Mesothelial cell of epicardium (in vitro differentiated cells): ENCODE results near the gene INPP4B. TPM values are rescaled to one million over a fixed set of nuclear protein-coding genes. Genes with fewer than 3 reads are reported as not detected.

ENCODE experiments used
- DNase-seq, 2 experiments: peaks; one replicate each; pipeline ENCODE4 v3.0.0; 2021; ENCODE audit warnings: low spot score in 2 of 2; ENCODE audit not compliant: unreplicated experiment in 2 of 2
- H3K27ac Mint-ChIP-seq: 2 replicates; pipeline ENCODE4 v1.8.0; 2021; ENCODE audit warnings: mixed read lengths
- H3K27me3 Mint-ChIP-seq: 2 replicates; pipeline ENCODE4 v1.8.0; 2021; ENCODE audit warnings: low read depth, mixed read lengths
- H3K36me3 Mint-ChIP-seq: 2 replicates; pipeline ENCODE4 v1.8.0; 2021; ENCODE audit warnings: mixed read lengths
- H3K4me1 Mint-ChIP-seq: 2 replicates; pipeline ENCODE4 v1.8.0; 2021; ENCODE audit warnings: mixed read lengths
- H3K4me3 Mint-ChIP-seq: 2 replicates; pipeline ENCODE4 v1.8.0; 2021; ENCODE audit warnings: mild to moderate bottlenecking, moderate library complexity, mixed read lengths
- H3K9me3 Mint-ChIP-seq: 2 replicates; pipeline ENCODE4 v1.8.0; 2021; ENCODE audit warnings: mixed read lengths
- total RNA-seq: library from RNA; stranded (reverse); gene quantifications from 3 replicates; pipeline ENCODE4 v1.2.1, GENCODE V29; 2021
- TF ChIP-seq, protein P1 (sequence below): fragments of 200-600 bp; sonication (generic); IDR thresholded peaks from one replicate; pipeline ENCODE4 v1.5.0; 2021; ENCODE audit warnings: antibody characterized with exemption; ENCODE audit not compliant: unreplicated experiment

The INPP4B gene
- total RNA-seq, 1 donor from 2014 or later = 35.4 TPM

DNA sequence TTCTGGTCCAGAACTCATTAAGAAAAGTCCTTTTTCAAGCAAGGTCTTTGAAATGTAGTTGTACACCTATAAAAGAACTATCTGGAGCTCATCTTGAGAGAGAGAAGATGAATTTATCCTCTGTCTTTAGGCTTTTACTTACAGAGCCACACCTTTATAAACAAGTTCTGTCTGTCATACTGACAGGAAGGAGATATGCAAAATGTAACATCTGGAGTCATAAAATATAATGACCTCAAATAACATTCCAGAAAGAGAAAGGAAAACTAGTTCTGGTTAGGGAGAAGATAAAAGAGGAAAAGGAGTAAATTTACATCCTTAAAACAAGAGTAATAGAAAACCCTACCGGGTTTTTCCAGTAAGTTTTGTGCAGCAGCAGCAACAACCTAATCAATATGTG lies 1.3 kb downstream of the INPP4B start:
- H3K27me3 Mint-ChIP-seq = peaks cover 22% of the 10 kb centered on the region

DNA sequence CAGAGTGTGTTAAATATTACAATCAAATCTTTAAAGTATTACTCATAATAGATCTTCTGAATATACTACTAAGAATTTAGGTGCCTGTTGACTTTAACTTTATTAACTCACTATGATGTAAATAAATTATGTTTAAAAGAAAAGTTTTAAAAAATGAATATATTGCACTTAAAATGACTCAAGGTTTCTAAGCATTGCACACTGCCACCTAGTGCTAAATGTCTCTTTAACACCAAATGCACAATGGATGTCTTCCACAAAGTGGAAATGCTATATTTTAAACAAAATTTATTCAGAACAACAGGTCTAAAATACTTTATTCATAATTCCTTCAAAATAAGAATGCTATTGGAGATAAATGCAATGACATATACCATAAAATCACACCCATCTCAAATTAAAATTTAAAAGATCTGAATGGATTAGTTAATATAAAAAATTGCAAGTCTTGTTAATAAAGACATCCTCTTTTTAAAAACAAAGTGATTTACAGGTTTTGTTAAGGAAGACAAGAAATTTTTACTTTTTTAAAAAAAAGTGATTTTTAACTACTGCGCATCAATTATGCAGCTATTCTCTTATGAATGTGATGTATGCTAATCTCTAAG lies 5.5 kb downstream of the INPP4B start:
- TF ChIP-seq, protein P1, sequence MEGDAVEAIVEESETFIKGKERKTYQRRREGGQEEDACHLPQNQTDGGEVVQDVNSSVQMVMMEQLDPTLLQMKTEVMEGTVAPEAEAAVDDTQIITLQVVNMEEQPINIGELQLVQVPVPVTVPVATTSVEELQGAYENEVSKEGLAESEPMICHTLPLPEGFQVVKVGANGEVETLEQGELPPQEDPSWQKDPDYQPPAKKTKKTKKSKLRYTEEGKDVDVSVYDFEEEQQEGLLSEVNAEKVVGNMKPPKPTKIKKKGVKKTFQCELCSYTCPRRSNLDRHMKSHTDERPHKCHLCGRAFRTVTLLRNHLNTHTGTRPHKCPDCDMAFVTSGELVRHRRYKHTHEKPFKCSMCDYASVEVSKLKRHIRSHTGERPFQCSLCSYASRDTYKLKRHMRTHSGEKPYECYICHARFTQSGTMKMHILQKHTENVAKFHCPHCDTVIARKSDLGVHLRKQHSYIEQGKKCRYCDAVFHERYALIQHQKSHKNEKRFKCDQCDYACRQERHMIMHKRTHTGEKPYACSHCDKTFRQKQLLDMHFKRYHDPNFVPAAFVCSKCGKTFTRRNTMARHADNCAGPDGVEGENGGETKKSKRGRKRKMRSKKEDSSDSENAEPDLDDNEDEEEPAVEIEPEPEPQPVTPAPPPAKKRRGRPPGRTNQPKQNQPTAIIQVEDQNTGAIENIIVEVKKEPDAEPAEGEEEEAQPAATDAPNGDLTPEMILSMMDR = peak; percentile 74
- H3K9me3 Mint-ChIP-seq = no peaks in the 10 kb centered on the region
- H3K4me1 Mint-ChIP-seq = peaks cover 33% of the 10 kb centered on the region
- H3K27ac Mint-ChIP-seq = no peak overlapping the region
- peaks cover 13% of the 10 kb centered on the region for H3K27me3 Mint-ChIP-seq
- no peaks in the 10 kb centered on the region for H3K36me3 Mint-ChIP-seq
- H3K4me3 Mint-ChIP-seq = no peak overlapping the region
- DNase-seq = no peak

More for the DNA sequence above, 1.3 kb downstream of the INPP4B start:
- H3K9me3 Mint-ChIP-seq = no peaks in the 10 kb centered on the region
- TF ChIP-seq, protein P1 = no peak
- DNase-seq = no peak
- peak overlapping the region; percentile 97 for H3K4me3 Mint-ChIP-seq
- H3K4me1 Mint-ChIP-seq = peaks cover 29% of the 10 kb centered on the region
- H3K36me3 Mint-ChIP-seq = no peaks in the 10 kb centered on the region
- H3K27ac Mint-ChIP-seq = no peak overlapping the region

DNA sequence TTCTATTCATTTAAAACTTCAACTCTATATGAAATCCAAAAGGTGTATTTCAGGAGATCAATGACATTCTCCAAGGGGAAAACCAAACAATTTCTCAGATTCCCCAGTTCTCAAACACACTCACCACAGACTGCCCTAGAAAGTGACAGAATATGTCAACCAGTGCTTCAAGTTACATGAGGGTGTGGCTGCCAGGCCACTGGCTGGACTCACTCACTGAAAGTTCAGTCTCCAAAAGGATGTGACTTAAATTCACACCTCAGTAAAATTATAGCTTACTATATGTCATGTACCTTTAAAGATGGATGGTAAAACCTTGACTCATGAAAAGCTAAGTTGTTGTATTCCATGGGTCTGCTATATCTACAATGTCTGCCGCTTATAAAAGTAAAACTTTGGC lies 7.3 kb downstream of the INPP4B start:
- no peaks in the 10 kb centered on the region for H3K9me3 Mint-ChIP-seq
- no peaks in the 10 kb centered on the region for H3K36me3 Mint-ChIP-seq
- TF ChIP-seq, protein P1 = no peak
- H3K27ac Mint-ChIP-seq = no peak overlapping the region
- peaks cover 20% of the 10 kb centered on the region for H3K4me1 Mint-ChIP-seq
- H3K27me3 Mint-ChIP-seq = peaks cover 2% of the 10 kb centered on the region
- DNase-seq = no peak
- no peak overlapping the region for H3K4me3 Mint-ChIP-seq

DNA sequence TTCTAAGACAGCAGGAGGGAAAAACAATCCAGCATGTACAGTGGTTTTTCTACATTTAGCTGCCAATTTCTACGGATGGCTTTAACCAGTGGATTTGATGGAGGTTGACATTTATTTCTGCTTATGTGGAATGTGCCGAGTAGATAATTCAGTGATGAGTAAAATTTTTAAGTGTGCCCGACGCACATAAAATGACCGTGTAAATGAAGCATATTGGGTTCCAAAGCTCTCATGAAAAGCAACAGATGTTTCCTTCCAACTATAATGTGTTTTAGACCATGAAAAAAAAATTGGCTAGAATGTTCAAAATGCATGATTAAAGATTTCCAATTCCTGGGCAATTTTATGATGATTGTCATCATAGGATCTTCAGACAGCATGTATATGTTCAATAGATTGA lies 14.1 kb downstream of the INPP4B start:
- H3K27me3 Mint-ChIP-seq = no peaks in the 10 kb centered on the region
- H3K4me3 Mint-ChIP-seq = no peak overlapping the region
- H3K4me1 Mint-ChIP-seq = peaks cover 17% of the 10 kb centered on the region
- DNase-seq = no peak
- peaks cover 5% of the 10 kb centered on the region for H3K36me3 Mint-ChIP-seq
- H3K27ac Mint-ChIP-seq = no peak overlapping the region
- TF ChIP-seq, protein P1 = no peak
- no peaks in the 10 kb centered on the region for H3K9me3 Mint-ChIP-seq

DNA sequence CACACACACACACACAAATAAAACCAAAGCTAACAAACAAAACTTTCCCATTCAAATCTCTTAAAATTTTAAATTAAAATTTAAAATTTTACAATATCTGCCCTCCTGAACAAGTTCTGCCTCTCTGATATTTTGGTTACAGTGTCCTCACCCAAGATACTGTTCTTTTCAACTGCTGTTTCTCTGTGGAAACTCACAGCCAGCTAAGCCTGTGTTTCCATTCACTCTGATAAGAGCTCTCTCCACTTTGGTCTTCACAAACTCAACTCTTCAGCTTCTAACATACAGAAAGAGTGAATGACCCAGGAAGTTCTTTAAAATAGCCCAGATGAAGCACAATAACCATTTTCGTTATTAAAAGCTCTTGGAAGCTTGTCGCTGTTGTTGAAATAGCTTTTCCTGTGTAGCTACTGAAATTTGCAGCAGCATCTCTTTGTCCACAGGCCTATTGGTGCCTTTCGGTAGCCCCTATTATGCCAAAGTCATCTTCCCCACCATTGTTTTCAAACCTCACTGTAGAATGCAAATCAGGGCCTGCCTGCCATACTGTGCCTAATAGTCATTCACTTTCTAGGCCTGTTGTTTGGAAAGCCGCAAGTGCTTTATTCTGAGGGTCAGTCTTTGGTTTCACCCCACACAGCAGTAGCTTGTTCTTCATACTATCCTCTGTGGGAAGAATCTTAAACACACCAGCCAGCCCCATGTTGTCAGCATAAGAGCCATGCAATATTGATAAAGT lies 19.4 kb downstream of the INPP4B start:
- TF ChIP-seq, protein P1 = no peak
- H3K36me3 Mint-ChIP-seq = peaks cover 10% of the 10 kb centered on the region
- no peak overlapping the region for H3K4me3 Mint-ChIP-seq
- no peaks in the 10 kb centered on the region for H3K27me3 Mint-ChIP-seq
- DNase-seq = no peak
- no peak overlapping the region for H3K27ac Mint-ChIP-seq
- peaks cover 8% of the 10 kb centered on the region for H3K4me1 Mint-ChIP-seq
- H3K9me3 Mint-ChIP-seq = peaks cover 7% of the 10 kb centered on the region
